CMK (cell line): ENCODE results near the gene PHC2.
A peak's percentile ranks its signal among the peaks of the same experiment; 100 is the strongest.
"Not testable (repeated sequence)": the region's sequence is repeated elsewhere in the genome, so short reads cannot be mapped to it uniquely, and the experiment has no call there.

ENCODE experiments used
- DNase-seq: peaks from one replicate; pipeline ENCODE4 v3.0.0-alpha.2; 2010; ENCODE audit warnings: low read depth

PHC2 gene

DNA sequence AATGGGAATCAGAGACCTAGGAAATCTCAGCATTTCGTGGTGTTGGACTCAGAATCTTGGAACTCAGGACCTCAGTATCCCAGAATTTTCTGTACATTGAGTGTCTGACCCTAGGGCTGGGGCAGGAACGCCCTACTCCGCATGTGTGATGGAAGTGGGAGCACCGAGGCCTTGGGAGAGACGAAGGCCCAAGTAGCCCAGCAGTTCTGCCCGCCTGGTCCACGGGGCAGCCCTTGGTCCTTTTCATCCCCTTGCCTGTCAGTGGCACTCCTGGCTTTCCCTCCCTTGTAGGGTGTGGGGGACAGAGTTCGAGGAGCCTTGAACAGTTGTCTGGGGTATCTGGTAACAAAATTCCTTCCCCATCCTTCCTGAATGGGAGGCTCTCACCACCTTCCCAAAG lies 120.2 kb downstream of the PHC2 start:
- DNase-seq: no peak

DNA sequence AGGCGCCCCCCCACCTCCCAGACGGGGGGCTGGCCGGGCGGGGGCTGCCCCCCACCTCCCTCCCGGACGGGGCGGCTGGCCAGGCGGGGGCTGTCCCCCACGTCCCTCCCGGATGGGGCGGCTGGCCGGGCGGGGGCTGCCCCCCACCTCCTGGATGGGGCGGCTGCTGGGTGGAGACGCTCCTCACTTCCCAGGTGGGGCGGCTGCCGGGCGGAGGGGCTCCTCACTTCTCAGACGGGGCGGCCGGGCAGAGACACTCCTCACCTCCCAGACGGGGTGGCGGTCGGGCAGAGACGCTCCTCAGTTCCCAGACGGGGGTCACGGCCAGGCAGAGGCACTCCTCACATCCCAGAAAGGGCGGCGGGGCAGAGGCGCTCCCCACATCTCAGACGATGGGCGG lies 121.5 kb downstream of the PHC2 start:
- DNase-seq: not testable (repeated sequence)

DNA sequence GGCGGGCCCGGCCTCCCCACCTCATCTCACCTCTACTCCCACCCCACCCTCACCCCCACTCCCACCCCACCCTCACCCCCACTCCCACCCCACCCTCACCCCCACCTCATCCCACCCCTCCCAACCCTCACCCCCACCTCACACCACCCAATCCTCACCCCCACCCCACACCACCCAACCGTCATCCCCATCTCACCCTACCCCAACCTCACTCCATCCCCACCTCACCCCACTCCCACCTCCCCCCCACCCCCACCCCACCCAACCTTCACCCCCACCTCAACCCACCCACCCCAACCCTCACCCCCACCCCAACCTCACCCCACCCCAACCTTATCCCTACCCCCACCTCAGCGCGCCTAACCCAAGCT lies 123.4 kb downstream of the PHC2 start:
- DNase-seq: no peak

DNA sequence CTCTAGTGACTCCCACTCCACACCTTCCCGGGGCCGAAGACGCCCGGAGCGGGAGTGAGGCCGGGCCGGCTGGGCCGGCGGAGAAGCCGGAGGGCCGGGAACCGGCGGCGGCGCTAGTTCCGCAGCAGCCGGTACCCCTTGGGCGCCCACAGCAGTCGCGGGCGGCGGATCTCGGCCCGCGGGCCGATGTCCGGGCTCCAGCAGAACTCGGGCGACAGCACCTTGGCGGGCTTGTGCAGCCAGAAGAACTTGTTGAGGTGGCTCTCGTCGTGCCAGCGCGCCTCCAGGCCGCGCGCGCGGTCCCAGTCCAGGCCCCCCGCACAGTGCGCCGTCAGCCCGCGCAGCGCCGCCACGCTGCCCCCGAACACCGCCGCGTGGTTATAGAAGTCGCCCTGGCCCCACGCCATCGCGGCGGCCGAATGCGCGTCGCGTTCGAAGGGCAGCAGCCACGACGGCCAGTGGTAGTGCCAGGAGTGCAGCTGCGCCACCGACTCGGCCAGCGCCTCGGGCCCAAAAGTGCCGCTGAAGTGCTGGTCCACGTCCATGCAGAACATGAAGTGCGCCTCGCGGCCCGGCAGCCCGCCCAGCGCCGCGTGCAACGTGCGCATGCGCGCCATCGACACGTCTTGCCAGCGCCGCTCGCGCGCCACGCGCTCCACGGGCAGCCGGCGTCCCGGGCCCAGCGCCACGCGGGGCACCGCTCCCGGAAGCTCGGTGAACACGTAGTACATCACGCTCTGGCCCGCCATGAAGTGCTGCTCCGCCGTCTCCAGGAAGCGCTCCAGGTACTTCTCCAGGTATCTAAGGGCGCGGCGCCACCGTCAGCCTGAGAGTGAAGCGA lies 124.0 kb downstream of the PHC2 start:
- no peak for DNase-seq

DNA sequence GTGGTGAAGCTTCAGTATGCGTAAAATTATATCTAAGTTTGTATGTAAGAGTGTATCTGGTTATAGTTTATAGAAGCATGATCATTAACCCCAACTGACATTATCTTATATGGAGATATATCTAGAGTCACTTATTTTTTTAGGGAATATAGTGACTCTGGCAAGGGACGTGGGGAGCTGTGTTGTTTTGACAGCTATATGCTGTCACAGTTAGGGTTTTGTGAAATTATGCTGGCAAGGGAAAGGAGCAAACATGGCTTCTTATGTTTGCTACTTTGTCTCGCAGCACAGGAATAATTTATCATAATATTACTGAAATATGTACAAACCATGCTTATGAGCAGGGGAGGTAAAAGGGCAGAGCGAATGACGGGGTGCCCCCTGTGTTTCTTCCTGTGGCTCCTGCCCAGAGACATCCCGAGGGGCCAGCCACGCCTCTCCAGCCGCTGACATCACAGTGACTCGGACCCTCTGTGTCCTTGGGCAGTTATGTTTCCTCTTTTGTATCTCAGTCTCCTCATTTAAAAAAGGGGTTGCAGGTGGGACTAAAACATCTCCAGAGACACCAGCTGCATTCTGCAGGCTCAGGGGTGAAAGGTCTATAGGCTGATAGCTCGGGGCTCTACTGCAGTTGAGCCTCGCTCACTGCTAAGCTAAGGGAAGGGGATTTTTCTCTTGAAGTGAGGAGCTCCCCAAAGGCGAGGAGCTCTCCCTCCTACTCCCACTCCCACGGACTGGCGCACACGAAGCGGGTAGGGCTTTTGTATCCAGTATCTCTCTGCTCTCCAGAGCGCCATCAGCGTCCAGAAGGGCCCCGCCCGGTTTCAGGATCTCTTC lies 124.9 kb downstream of the PHC2 start:
- no peak for DNase-seq

DNA sequence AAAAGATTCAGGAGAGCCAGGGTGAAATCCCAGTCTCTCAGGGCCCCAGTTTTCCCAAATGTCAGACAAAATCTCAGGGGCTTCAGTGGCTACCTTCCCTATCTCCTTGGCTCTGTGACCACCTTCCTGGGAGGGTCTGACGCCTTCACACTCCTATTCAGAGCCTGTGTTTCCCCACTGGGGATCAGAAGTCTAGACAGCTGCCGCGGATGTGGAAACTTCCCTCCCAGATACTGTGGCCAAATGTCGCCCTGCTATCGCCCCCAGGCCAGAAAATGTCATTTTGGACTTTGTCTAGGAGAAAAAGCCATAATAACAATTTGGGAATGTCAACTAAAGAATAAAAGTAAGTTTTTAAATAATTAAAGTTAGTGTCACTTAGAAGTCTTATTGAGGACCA lies 125.9 kb downstream of the PHC2 start:
- DNase-seq: no peak

DNA sequence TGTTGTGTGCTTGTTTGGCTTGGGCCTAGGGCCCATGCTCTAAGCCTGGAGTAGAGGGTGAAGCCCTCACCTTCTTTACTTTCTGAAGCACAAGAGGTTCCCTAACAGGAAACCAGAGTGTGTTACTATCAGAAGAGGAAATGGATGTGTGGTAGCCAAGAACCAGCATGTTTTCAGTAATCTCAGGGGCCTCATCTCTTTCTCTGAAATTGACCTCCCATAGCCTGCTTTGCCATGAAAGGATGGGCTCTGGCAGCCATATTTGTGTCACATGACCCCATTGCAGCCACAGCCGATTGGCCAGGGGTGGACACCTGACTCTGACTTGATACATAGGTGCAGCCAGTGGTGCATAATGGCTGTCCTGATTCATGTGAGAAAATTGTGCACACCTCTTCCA lies 128.6 kb downstream of the PHC2 start:
- peak; percentile 56 for DNase-seq

DNA sequence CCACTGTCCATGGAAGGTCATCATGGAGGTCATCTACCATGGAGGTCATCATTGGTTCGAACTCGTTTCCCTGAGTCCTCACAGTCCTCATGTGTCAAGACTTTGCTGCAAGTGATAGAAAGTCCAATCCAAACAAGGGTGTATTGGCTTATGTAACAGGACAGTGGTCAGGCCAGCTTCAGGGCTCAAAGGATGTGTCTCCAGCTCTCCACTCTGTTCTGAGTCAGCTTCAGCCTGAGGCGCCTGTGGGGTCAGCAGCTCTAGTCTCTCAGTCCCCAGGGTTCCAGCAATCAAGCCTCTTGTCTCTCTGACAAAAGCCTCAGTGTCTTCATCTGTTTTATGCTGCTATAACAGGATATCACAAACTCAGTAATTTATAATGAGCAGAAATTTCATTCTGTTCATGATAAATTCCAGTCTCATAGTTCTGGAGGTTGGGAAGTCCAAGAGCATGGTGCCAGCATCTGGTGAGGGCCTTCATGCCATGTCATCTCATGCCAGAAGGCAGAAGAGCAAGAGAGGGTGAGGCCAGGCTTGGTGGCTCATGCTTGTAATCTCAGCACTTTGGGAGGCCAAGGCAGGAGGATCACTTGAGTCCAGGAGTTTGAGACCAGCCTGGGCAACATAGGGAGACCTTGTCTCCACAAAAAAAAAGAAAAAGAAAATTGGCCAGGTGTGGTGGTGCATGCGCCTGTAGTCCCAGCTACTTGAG lies 129.5 kb downstream of the PHC2 start:
- no peak for DNase-seq

DNA sequence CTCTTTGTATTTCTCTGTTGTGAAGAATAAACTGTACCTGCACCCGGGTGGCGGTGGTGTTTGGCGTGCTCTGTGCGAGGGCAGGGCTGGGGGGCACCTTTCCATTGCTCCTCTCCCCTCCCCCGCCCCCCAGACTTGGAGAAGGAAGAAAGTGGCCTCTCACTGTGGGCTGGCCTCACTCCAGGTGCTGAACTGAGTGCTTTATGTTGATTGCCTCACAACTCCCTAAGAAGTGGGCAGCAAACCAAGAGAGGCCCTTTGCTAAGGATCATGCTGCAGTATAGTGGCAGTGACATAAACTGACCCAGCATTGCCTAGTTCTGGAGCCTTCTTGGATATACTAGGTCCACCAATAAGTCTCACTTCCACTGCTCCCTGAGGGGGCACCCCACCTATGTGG lies 130.2 kb downstream of the PHC2 start:
- no peak for DNase-seq

DNA sequence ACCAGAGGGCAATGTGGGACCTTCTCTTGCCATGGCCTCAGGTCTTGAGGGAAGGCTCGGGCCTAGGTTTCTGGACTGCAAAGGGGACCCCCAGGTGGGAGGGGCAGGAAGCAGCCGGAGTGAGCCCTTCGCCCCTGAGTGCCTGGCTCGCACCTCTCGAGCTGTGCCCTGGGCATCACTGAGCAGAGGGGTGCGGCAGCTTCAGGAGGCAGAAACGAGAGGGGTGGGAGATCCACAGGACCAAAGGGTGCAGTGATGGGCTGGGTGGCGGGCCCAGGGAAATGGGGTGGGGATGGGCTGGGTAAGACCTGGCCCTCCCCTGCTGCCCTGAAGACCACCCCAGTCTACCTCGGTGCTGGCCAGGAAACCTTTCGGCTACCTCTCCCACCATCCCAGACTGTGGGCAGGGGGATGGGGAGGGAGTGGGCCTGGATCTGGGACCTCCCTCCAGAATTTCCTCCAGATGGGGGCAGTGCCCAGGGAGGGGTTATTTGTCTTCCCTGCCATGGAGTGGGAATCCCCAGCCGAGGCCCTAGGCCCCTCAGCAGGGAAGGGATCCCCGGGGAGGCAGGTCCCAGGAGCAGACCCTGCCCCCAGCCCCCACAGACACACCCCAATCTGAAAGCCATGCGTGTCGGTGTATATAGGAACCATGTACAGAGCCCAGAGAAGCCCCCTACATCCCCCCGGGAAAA lies 131.3 kb downstream of the PHC2 start:
- DNase-seq: no peak

DNA sequence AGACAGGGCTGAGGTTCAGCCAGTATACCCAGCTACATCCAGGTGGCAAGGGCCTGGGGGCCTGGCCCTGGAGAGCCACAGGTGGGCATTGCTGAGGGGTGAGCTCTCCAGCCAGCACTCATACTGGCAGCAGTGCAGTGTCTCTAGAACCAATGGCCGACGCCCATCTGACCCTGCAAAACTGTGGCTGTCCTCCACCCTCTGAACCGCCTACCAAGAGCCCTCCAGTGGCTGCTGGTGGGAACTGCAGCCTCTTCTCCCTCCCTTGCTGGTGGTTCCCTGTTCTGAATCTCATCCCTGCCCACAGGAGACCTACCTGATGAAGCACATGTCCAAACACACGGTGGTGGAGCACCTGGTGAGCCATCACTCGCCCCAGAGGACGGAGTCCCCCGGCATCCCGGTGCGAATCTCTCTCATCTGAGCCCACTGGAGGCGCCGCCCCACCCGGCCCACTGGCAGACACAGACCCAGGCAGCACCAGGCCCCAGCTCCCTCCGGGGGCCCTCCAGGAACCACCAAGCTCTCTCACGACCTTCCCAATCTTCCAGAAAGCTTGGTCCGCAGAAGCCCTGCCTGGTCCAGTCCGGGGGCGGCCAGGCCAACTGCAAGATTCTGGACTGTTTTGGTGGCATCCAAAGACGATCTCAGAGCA lies 132.1 kb downstream of the PHC2 start:
- peak; percentile 40 for DNase-seq

DNA sequence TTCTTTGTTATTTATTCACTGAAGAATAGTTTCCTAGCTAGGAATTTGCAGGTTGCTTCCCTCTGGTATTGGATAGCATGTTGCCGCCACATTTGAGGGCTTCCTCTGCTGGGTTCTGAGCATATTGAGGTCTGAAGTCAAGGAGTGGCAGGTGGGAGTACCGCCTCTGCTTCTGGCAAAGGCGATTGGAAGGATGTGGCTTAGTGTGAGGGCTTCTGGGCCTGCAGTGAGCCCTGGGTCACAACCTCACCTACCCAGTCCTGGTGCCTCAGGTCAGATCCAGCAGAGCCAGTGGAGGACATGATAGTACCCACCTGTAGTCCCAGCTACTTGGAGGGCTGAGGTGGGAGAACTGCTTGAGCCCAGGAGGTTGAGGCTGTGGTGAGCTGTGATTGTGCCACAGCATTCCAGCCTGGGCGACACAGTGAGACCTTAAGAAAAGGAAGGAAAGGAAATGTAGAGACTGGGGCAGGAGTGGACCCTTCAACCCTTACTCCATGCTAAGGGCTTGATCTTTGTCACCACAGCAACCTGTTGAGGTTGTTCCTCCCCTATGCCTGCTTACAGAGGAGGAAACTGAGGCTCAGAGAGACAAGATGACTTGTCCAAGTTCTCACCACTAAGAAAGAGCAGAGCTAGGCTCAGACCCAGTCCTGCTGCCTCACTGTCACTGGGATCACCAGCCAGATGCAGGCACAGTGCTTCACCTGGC lies 132.8 kb downstream of the PHC2 start:
- DNase-seq: no peak

DNA sequence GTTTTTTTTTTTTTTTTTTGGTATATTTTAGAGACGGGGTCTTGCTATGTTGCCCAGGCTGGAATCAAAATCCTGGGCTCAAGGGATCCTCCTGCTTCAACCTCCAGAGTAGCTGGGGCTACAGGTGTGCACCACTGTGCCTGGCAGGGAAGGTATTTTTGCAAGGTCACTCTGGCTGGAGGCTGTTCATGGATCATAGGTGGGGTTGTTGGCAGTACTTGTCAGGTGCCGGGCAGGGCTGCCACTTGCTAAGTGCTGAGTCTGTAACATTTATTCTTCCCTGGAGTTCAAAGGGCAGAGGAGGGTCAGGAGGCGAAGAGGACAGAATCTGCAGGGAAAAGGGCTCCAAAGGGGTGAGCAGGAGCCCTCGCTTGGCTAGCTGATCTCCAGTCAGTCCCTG lies 134.1 kb downstream of the PHC2 start:
- DNase-seq: no peak

DNA sequence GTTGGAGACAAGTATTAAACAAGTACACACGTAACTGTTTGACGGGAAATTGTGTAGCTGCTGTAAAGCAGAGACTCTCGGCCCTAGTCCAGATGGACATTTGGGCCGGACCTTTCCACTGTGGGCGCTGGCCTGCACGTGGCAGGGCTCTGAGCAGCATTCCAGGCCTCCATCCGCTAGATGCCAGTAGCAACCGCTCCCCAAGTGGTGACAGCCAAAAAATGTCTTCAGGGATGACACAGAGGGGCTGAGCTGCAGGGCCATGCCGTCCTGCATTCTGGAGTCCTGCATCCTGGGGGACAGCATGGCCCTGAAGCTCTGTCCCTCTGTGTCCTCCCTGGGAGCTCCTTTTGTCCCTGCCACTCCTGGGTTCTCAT lies 134.8 kb downstream of the PHC2 start:
- DNase-seq: no peak

DNA sequence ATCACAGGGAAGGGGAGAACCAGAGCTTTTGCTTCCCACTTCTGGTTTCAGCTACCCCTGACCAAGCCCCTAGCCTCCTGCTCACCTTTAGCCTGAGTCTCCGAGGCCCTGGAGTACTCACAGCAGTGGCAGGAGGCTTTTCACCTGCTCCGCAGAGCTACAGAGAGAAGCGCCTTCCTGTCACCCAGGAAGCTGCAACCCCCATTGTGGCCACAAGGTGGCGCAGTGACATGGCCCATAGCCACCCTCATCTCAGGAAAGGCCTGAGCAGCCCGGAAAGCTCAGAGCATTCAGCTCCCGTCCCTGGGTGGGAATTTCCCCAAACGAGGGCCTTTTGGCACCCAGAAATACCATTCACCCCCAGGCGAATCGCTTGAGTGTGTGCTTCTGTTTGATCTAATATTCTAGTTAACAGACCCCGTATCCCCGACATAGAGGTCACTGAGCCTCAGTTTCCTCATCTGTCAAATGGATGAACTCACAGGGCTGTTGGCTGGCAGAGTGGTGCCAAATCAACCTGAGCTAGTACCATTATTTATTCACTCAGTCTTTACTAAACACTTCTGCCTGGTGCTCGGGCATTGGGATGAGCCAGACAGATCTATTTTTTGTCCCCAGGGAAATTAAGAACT lies 135.3 kb downstream of the PHC2 start:
- no peak for DNase-seq

DNA sequence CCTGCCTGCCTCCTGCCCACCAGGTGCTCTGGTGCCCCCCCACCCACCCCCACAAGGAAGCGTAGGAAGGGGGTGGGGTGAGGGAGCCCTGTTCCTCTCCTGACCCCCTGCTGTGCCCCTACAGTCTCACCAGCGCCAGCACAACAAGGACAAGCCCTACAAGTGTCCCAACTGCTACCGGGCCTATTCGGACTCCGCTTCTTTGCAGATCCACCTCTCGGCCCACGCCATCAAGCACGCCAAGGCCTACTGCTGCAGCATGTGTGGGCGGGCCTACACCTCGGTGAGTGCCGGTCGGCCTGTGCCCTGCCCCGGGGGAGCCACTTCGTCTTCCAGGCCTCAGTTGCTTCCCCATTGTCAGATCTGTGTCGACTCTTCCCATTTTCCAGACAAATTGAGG lies 135.9 kb downstream of the PHC2 start:
- no peak for DNase-seq

DNA sequence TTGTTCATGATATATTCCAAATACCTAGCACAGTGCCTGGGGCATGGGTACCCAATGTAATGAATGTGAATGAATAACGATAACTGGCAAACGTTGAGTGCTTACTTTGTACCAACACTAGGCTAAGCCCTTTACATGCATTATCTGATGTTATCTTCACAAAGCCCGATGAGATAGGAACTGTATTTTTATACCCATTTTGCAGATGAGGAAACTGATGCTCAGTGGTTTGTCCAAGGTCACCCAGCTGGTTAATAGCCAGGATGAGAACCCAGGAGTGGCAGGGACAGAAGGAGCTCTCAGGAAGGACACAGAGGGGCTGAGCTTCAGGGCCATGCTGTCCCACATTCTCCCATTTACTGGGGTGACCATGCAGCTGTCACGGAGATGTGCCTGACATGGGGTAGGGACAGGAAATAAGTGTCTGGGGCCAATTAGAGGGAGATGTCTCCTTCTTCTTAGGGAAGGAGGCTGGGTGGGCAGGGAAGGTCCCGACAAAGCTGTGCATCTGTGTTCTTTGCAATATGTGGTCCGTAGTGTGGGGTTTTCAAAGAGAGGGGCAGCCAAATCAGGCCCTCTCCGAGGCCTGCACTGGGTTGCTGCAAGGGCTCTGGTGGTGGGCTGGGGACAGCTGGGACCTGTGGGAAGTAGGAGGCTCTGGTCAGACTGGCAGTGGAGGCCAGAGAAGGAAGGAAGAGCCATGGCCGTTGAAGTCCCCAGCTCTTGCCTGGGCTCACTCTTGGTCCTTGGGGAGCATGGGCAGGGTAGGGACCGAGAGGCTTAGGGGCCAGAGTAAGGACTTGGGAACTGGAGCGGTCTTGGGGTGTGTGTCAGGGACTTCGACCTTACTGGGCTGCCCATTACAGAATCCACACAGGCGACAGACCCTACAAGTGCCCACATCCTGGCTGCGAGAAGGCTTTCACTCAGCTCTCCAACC lies 136.6 kb downstream of the PHC2 start:
- no peak for DNase-seq

DNA sequence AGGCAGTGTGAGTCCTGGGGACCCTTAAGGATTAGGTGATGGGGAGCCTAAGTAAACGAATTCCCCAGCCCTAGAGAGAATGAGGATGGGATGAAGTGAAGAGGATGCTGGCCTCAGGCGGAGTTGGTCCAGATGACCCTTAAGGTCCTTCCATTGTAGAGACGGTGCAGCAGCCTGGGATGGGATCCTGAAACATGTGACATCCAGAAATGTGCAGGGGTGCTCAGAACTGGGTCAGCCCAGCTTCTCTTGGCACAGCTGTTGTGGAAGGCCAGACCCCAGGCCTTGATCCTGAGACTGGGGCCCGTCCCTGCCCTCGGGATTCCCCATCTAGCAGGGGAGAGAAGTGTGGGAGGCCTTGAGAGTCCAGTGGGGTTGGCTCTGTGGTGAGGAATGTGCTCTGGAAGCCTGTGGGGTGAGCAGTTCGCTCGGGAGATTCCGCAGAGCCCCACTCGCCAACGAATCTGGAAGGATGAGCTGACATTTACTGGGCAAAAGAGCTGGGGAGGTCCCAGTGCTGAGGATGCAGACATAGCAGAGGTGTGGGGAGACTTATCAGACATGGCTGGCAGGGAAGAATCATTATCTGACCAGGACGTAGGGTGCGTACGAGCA lies 138.1 kb downstream of the PHC2 start:
- no peak for DNase-seq

DNA sequence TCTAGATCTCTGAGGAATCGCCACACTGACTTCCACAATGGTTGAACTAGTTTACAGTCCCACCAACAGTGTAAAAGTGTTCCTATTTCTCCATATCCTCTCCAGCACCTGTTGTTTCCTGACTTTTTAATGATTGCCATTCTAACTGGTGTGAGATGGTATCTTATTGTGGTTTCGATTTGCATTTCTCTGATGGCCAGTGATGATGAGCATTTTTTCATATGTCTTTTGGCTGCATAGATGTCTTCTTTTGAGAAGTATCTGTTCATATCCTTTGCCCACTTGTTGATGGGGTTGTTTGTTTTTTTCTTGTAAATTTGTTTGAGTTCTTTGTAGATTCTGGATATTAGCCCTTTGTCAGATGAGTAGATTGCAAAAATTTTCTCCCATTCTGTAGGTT lies 140.3 kb downstream of the PHC2 start:
- DNase-seq: not testable (repeated sequence)
